ENCODE results near the gene YTHDF1.

Gene YTHDF1

DNA sequence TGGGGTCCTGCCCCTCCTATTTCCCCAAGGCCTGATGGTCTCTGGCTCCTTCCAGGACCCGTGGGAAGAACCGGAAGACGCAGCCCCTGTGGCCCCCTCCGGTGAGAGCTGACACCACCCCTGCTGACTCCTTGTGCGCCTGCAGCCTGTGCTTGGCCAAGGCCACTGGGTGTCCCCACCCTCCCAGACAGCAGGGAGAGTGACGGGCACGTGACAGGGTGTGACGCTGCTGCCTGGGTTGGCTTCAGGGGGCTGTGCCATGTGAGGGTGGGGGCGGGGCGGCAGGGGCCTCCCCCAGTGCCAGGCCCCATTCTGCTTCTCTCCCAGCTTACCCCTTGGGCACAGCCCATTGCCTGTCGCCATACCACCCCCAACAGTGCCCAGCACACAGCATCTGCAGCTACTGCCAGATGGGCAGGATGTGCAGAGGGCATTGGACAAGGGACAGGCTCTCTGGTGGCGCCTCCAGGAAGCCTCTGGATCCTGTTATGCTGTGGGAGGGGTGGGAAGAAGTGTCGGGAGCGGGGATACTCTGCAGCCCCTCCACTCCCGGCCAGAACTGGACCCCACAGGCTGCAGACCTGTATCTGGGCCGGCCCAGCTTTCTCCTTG, 22.7 kb upstream of the YTHDF1 start:
- TF ChIP-seq, protein P1, sequence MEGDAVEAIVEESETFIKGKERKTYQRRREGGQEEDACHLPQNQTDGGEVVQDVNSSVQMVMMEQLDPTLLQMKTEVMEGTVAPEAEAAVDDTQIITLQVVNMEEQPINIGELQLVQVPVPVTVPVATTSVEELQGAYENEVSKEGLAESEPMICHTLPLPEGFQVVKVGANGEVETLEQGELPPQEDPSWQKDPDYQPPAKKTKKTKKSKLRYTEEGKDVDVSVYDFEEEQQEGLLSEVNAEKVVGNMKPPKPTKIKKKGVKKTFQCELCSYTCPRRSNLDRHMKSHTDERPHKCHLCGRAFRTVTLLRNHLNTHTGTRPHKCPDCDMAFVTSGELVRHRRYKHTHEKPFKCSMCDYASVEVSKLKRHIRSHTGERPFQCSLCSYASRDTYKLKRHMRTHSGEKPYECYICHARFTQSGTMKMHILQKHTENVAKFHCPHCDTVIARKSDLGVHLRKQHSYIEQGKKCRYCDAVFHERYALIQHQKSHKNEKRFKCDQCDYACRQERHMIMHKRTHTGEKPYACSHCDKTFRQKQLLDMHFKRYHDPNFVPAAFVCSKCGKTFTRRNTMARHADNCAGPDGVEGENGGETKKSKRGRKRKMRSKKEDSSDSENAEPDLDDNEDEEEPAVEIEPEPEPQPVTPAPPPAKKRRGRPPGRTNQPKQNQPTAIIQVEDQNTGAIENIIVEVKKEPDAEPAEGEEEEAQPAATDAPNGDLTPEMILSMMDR (conservative IDR thresholded peaks at IDR 0.05), result no peak
- no peak overlapping the region for H3K27ac ChIP-seq

DNA sequence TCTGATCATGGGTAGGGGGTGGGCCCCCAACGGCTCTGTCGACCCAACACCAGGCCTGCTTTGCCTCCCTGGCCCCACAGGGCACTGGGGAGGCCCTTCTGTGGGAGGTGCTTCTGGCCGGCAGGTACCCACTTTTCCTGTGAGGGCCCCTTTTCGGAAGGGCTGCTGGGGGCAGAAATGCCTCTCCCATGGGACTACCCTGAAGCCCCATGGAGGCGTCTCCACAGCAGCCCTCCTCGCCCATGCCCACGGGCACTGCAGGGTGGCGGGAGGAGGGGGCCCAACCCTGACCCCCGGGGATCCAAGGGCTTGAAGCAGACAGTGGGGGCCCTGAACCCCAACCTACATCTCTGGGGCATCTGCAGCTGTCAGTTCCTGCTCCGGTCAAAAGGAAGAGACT, 22.1 kb upstream of the YTHDF1 start:
- H3K27ac ChIP-seq, result no peak overlapping the region
- TF ChIP-seq, protein P1 (conservative IDR thresholded peaks at IDR 0.05), result no peak

DNA sequence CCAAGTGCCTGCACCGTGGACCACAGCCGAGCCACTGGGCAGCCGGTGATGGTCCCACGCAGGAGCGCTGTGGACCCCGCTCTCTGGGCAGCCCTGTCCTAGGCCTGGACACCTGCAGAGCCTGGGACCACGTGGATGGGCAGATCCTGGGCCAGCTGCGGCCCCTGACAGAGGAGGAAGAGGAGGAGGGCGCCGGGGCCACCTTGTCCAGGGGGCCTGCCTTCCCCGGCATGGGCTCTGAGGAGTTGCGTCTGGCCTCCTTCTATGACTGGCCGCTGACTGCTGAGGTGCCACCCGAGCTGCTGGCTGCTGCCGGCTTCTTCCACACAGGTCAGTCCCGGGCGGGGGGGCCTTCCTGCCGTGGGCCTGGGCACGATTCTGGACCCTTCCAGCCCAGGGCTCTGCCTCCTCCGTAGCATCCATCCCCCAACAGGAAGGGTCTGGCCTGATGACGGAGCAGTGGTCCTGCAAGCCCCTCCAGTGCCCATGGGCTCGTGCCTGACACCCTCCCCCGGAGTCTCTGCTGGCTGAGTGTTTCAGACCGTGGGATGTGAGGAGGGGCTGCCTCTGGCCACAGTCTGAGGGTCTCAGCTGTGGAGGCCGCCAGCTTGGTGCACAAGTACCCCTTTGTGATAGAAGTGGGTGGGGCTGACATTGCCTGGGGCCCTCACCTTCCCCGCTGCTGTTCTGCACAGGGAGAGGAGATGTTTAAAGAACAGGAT, 20.3 kb upstream of the YTHDF1 start:
- H3K27ac ChIP-seq, result no peak overlapping the region

DNA sequence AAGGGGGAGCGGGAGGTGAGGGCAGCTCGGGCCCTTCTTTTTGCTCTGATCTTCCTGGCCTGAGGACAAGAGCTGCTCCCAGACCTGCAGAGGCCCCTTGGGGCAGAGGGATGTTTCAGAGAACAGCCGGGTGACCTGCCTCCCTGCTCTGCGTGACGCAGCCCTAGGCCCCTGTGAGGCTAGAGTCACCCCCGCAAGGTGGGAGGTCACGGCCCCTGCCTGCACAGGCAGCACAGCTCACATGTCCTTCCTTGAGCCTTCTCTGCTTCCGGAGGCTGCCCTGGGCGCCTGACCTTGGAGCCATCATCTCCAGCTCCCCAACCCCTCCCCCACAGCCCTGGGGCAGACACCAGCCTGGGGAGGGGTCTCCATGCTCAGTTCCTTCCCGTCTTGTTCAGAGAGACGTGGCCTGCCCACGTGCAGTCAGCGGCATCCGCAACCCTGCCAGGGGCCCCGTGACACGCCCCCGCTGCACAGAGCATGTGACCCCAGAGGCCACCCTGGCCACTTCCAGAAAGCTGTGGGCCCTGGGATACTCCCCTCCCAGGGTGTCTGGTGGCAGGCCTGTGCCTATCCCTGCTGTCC, 19.6 kb upstream of the YTHDF1 start, which contains the start of gene BIRC7:
Gene BIRC7 (plus strand): TSS at position 507 of the 585 bp plus-strand sequence. CDS start 192 bp downstream, outside the sequence.
- TF ChIP-seq, protein P1 (conservative IDR thresholded peaks at IDR 0.05), result no peak
- H3K27ac ChIP-seq, result peak within 1 kb of the TSS; percentile 41; the same call in 1 of the 2 replicates

More for the DNA sequence above, 20.3 kb upstream of the YTHDF1 start:
- TF ChIP-seq, protein P1 (conservative IDR thresholded peaks at IDR 0.05), result no peak

DNA sequence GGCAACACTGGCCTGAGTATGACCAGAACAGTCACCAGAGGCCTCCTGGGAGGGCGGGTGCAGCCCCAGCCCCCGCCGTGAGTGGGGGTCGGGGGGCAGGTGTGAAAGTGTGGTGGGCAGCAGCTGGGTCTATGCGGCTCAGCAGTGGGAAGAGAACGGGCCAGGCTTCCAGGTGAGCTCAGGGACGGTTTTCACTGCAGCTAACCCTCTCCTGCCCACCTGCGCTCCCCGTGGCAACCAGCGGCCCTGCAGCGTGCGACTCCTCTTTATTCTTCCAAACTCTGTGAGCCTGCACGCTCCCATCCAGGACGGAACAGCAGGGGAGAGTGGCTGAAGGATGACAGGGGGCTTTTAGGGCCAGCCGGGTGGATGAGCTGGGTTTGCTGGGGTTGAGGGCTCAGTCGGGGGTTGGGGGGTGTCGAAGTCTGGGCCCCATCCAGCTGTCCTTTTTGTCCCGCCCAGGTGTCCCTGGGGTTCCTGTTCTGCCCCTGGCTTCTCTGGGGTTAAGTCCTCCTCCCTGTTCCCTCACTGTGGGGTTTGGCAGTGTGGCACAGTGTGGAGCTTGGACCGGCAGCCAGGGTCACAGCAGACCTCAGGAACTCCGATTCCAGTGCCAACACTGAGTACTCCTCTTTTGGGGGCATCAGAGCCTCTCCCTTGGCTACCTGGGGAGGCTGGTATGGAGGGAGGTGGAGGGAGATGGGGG, 18.9 kb upstream of the YTHDF1 start:
- H3K27ac ChIP-seq, result peak overlapping the region; percentile 41; the same call in 1 of the 2 replicates
- TF ChIP-seq, protein P1 (conservative IDR thresholded peaks at IDR 0.05), result peak; percentile 87

DNA sequence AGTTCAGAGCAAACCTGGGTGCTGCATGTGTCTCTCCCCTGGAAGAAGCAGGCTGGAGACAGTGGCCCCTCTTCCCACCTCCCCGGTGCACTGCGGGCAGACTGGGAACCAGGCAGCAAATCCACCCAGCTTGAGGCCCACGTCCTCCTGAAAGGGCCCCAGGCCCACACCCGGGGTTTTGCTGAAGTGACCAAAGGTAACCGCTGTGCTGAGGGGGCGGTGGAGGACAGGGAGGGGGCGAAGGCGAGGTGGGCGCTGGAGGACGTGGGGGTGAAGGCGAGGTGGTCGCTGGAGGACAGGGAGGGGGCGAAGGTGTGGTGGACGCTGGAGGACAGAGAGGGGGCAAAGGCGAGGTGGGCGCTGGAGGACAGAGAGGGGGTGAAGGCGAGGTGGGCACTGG, 18.0 kb upstream of the YTHDF1 start:
- no peak overlapping the region for H3K27ac ChIP-seq
- TF ChIP-seq, protein P1 (conservative IDR thresholded peaks at IDR 0.05), result no peak

DNA sequence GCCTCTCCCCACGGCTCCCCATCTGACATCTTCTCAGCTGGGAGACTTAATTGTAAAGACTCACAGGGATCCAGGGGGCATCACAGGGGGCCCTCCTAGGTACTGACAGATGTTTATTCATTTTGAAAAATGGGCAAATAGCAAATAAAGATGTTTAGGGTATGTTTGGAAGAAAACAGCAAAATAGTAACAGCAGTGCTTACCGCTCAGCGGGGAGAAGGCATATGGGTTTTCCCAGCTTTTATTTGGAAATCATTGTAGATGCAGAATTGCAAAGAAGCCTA, 17.1 kb upstream of the YTHDF1 start:
- H3K27ac ChIP-seq, result no peak overlapping the region
- TF ChIP-seq, protein P1 (conservative IDR thresholded peaks at IDR 0.05), result no peak
